Gastrocnemius medialis (tissue), 4 donors: ENCODE data around the gene CCT7. TPM values are rescaled to one million over a fixed set of nuclear protein-coding genes. Genes with fewer than 3 reads are reported as not detected.

Experiments
- ATAC-seq, 2 donors: fragments of 150-250 bp; one replicate each; pipeline ENCODE4 v1.9.1; 2016
- DNase-seq, 2 donors: peaks; one replicate each; pipeline ENCODE4 v3.0.0-alpha.2; 2019
- H3K27ac ChIP-seq, 4 donors: fragments of 200-600 bp; sonication (generic); 1 replicate in 1 of 4; 2 replicates in 3 of 4; pipeline ENCODE4 v1.5.1; 2016 to 2018; ENCODE audit warnings: mild to moderate bottlenecking in 2 of 4, moderate library complexity in 1 of 4
- H3K27me3 ChIP-seq, 3 donors: fragments of 200-600 bp; sonication (generic) in 2 of 3; 1 replicate in 1 of 3; 2 replicates in 2 of 3; pipeline versions ENCODE4 v1.5.1 to v1.6.0; 2016 to 2019; ENCODE audit warnings: mild to moderate bottlenecking in 1 of 3, moderate library complexity in 1 of 3
- H3K36me3 ChIP-seq, 2 donors: fragments of 200-600 bp; sonication (generic) in 1 of 2; one replicate each; pipeline ENCODE4 v1.5.1; 2017 to 2018
- H3K4me1 ChIP-seq, 2 donors: fragments of 200-600 bp; sonication (generic) in 1 of 2; one replicate each; pipeline ENCODE4 v1.5.1; 2016 to 2017; ENCODE audit warnings: mild to moderate bottlenecking in 2 of 2
- H3K4me3 ChIP-seq, 4 donors: fragments of 200-600 bp; sonication (generic) in 3 of 4; 1 replicate in 1 of 4; 2 replicates in 3 of 4; pipeline ENCODE4 v1.5.1; 2016 to 2019; ENCODE audit warnings: mild to moderate bottlenecking in 2 of 4
- H3K9me3 ChIP-seq, 3 donors: fragments of 200-600 bp; sonication (generic) in 2 of 3; 1 replicate in 1 of 3; 2 replicates in 2 of 3; pipeline ENCODE4 v1.5.1; 2016 to 2019
- POLR2A ChIP-seq, 2 donors: fragments of 450-650 bp; IDR thresholded peaks; one replicate each; pipeline ENCODE4 v1.6.1; 2017; ENCODE audit warnings: antibody characterized with exemption in 2 of 2, mild to moderate bottlenecking in 2 of 2, moderate library complexity in 2 of 2
- in situ Hi-C, 4 donors: fragments of 200-750 bp; cut with MboI; loops; one replicate each; pipeline versions ENCODE4 v1.15.0 to v1.8.0; 2017; ENCODE audit warnings: low sequenced_read_pairs in 4 of 4
- intact Hi-C: fragments of 100-400 bp; cut with DNase I; formaldehyde crosslinking; loops from one replicate; pipeline ENCODE4 v1.15.1; 2023; ENCODE audit warnings: low total_unique reads
- total RNA-seq, 4 donors: library from RNA; depleted of rRNA; stranded (reverse); fragments of >200 nt; gene quantifications; one replicate each; pipeline versions ENCODE4 v1.1.0 to v1.2.3, GENCODE V29; 2016
- TF ChIP-seq, protein P1 (sequence below), 5 experiments: fragments of 450-650 bp in 3 of 5; fragments of 200-600 bp in 2 of 5; sonication (generic) in 2 of 5; IDR thresholded peaks in 4 of 5; conservative IDR thresholded peaks in 1 of 5; 1 replicate in 4 of 5; 2 replicates in 1 of 5; pipeline ENCODE4 v1.5.1; 2016 to 2019; ENCODE audit warnings: antibody characterized with exemption in 5 of 5, mild to moderate bottlenecking in 3 of 5, moderate library complexity in 3 of 5

The CCT7 gene
- total RNA-seq, 4 donors from 2014 or later: 215 to 334 (median 284) TPM

DNA sequence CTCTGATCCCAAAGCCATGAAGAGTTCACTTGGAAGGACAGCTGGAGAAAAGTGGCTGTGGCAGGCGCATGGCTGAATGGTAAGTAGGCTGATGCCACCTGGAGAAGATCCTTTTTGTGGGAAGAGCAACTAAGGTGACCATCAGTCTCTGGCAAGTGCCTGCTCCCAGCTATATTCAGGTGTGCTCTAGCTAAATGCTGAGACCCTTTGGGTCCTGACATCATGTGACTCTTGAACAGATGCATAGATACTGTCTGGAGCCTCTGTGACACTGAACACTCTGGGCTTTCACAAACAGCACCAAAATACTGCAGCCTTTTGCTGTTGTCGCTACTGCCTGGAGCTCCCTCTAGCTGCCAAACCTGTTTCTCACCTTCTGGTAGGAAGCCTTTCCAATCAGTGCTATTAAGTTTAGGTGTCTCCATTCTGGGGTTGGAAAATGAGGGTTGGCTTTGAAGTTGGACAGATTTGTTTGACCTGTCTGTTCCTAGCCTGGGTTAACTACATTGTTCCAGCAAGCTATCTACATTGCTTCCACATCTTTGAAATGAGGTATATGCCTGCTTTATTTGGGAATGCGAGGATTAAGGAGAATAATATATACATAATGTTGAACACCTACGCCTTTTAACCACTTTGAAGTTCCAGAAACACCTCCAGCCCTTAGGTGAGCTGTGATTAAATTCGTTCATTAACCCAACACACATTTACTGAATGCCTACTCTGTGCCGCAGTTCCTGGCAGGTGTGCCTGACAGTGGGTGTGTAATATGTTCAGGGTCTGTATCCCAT, 56.1 kb downstream of the CCT7 start:
- no peak overlapping the region for H3K4me3 ChIP-seq
- H3K9me3 ChIP-seq: no peaks in the 10 kb centered on the region
- intact Hi-C loops: no loop called here
- H3K27me3 ChIP-seq: peaks cover 64 to 72% (median 70%) of the 10 kb centered on the region in 3 donors
- ATAC-seq (no peak), DNase-seq (no peak)
- H3K36me3 ChIP-seq: no peaks in the 10 kb centered on the region
- H3K27ac ChIP-seq: no peak overlapping the region
- H3K4me1 ChIP-seq: no peaks in the 10 kb centered on the region
- in situ Hi-C loops: no loop called here
- no peak for TF ChIP-seq POLR2A (IDR thresholded peaks at IDR 0.05)
- TF ChIP-seq, protein P1, sequence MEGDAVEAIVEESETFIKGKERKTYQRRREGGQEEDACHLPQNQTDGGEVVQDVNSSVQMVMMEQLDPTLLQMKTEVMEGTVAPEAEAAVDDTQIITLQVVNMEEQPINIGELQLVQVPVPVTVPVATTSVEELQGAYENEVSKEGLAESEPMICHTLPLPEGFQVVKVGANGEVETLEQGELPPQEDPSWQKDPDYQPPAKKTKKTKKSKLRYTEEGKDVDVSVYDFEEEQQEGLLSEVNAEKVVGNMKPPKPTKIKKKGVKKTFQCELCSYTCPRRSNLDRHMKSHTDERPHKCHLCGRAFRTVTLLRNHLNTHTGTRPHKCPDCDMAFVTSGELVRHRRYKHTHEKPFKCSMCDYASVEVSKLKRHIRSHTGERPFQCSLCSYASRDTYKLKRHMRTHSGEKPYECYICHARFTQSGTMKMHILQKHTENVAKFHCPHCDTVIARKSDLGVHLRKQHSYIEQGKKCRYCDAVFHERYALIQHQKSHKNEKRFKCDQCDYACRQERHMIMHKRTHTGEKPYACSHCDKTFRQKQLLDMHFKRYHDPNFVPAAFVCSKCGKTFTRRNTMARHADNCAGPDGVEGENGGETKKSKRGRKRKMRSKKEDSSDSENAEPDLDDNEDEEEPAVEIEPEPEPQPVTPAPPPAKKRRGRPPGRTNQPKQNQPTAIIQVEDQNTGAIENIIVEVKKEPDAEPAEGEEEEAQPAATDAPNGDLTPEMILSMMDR (IDR thresholded peaks at IDR 0.05 in 4 of 5, conservative IDR thresholded peaks at IDR 0.05 in 1 of 5): no peak

DNA sequence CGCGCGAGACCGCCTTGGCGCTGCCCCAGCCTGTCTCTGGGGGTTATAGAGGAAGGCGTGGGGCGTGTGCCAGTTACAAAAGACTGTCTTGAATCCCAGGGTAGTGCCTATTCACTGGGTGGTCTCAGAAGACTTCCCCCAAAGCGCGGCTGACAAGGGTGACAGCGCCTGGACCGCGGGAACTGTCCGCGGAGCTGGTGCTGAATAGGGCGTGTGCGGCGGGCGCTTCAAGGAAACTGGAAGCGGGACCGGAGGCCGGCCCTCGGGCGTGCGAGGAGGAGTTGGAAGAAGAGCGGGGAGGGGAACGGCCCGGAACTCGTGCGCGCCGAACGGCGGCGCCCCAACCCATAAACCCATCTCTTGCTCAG, 57.0 kb downstream of the CCT7 start:
- H3K4me3 ChIP-seq: no peak overlapping the region

DNA sequence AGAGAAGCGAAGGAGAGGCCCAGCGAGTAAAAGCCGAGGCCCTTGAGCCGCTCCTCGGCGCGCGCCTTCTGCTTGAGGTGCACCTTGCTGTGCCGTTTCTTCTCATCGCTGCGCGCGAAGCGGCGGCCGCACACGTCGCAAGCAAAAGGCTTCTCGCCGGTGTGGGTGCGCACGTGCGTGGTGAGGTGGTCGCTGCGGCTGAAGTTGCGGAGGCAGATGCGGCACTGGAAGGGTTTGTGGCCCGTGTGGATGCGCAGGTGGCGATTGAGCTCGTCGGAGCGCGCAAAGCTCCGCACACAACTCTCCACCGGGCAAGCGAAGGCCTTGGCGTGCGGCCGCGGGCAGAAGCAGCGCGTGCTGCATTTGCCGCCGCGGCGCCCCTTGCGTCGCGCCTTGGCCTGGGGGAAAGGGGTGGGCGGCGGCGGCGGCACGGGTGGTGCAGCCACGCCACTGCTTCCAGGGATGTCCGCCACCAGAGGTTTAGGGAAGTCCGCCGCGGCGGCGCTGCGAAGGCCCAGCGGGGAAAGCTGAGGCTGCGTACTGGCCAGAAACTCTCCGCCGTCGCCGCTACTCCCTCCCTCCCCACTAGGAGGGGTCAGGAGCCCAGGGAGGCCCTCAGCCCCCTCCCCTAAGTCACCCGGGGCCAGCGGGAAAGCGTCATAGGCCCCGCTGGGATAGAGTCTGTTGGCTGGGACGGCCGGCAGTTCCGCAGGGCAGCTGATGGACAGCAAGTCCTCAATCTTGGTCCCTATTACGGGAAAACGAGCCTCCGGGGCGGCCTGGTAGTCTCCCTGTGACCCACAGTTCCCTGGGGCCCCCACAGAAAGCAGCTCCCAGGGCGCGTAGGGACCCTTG, 57.6 kb downstream of the CCT7 start:
- in situ Hi-C loops: no loop called here
- TF ChIP-seq POLR2A (IDR thresholded peaks at IDR 0.05): no peak
- TF ChIP-seq, protein P1 (IDR thresholded peaks at IDR 0.05 in 4 of 5, conservative IDR thresholded peaks at IDR 0.05 in 1 of 5): no peak
- Histone ChIP-seq H3K36me3 (no peaks in the 10 kb centered on the region), H3K27ac (no peak overlapping the region), H3K9me3 (no peaks in the 10 kb centered on the region), H3K27me3 (peaks cover 65 to 79% (median 71%) of the 10 kb centered on the region in 3 donors), H3K4me3 (no peak overlapping the region), H3K4me1 (no peaks in the 10 kb centered on the region)
- intact Hi-C loops: no loop called here
- DNase-seq: no peak
- no peak for ATAC-seq

More for the DNA sequence above, 57.0 kb downstream of the CCT7 start:
- DNase-seq: no peak
- H3K4me1 ChIP-seq: no peaks in the 10 kb centered on the region
- H3K27ac ChIP-seq: no peak overlapping the region
- no peaks in the 10 kb centered on the region for H3K9me3 ChIP-seq
- H3K36me3 ChIP-seq: no peaks in the 10 kb centered on the region
- intact Hi-C loops (no loop called here), in situ Hi-C loops (no loop called here)
- TF ChIP-seq, protein P1 (IDR thresholded peaks at IDR 0.05 in 4 of 5, conservative IDR thresholded peaks at IDR 0.05 in 1 of 5): no peak
- TF ChIP-seq POLR2A (IDR thresholded peaks at IDR 0.05): no peak
- peaks cover 71 to 76% (median 71%) of the 10 kb centered on the region in 3 donors for H3K27me3 ChIP-seq
- ATAC-seq: no peak

DNA sequence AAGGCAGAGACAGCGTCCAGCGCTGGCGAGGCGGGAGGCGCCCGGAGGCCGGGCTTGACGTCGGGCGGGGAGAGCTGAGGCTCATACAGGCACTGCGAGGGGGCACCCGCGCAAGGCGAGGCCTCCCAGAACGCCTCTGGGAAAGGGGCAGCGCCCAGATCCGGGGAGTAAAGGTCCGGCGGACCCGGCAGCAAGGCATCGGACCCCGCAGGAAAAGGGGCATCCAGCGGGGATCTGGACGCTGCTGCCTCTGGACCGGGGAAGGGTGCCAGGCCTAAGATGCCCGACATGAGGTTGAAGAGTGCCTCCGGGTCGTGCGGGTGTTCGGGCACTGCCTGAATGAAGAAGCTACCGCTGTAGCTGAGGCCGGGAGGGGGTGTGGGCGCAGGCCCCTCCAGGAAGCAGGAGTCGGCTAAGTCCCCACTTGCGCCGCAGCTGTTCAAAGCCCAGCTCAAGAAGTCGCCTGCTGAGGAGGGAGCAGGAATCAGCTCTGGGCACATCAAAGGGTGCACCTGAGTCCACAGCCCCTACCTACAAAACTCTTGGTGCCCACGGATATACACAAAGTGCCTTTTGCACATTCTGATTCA, 58.3 kb downstream of the CCT7 start:
- no peak overlapping the region for H3K4me3 ChIP-seq
- ATAC-seq: no peak

More for the DNA sequence above, 58.3 kb downstream of the CCT7 start:
- intact Hi-C loops (no loop called here), in situ Hi-C loops (no loop called here)
- no peak overlapping the region for H3K27ac ChIP-seq
- H3K36me3 ChIP-seq: no peaks in the 10 kb centered on the region
- H3K27me3 ChIP-seq: peaks cover 58 to 79% (median 70%) of the 10 kb centered on the region in 3 donors
- no peaks in the 10 kb centered on the region for H3K9me3 ChIP-seq
- no peaks in the 10 kb centered on the region for H3K4me1 ChIP-seq
- DNase-seq: no peak
- TF ChIP-seq POLR2A (IDR thresholded peaks at IDR 0.05): no peak
- TF ChIP-seq, protein P1 (IDR thresholded peaks at IDR 0.05 in 4 of 5, conservative IDR thresholded peaks at IDR 0.05 in 1 of 5): no peak
